Endothelial cell (in vitro differentiated cells): Measurements from ENCODE around the gene PNPO. TPM values are rescaled to one million over a fixed set of nuclear protein-coding genes. Genes with fewer than 3 reads are reported as not detected.

Experiments
- DNase-seq: peaks from one replicate; pipeline ENCODE4 v3.0.0; 2021; ENCODE audit warnings: low spot score
- H3K27ac Mint-ChIP-seq: one replicate; pipeline ENCODE4 v1.8.0; 2021; ENCODE audit warnings: mixed read lengths, inconsistent platforms; ENCODE audit not compliant: unreplicated experiment
- H3K27me3 Mint-ChIP-seq: one replicate; pipeline ENCODE4 v1.8.0; 2021; ENCODE audit warnings: mild to moderate bottlenecking, moderate library complexity, mixed read lengths, inconsistent platforms; ENCODE audit not compliant: unreplicated experiment
- H3K36me3 Mint-ChIP-seq: one replicate; pipeline ENCODE4 v1.8.0; 2021; ENCODE audit warnings: mild to moderate bottlenecking, low read depth, mixed read lengths, inconsistent platforms; ENCODE audit not compliant: unreplicated experiment
- H3K4me1 Mint-ChIP-seq: one replicate; pipeline ENCODE4 v1.8.0; 2021; ENCODE audit warnings: mild to moderate bottlenecking, mixed read lengths, inconsistent platforms; ENCODE audit not compliant: unreplicated experiment
- H3K4me3 Mint-ChIP-seq: one replicate; pipeline ENCODE4 v1.8.0; 2021; ENCODE audit warnings: mild to moderate bottlenecking, mixed read lengths, inconsistent platforms; ENCODE audit not compliant: unreplicated experiment
- H3K9me3 Mint-ChIP-seq: one replicate; pipeline ENCODE4 v1.8.0; 2021; ENCODE audit warnings: mixed read lengths, inconsistent platforms; ENCODE audit not compliant: unreplicated experiment
- CTCF ChIP-seq: fragments of 200-600 bp; sonication (generic); IDR thresholded peaks from one replicate; pipeline ENCODE4 v1.5.0; 2021; ENCODE audit warnings: antibody characterized with exemption; ENCODE audit not compliant: unreplicated experiment
- total RNA-seq: library from RNA; stranded (reverse); fragmentation: NEBNext Ultra II Directional; extraction: Animal tissue kit (Norgen Biotek cat#: 25700); gene quantifications from one replicate; pipeline ENCODE4 v1.2.1, GENCODE V29; 2021; ENCODE audit not compliant: unreplicated experiment

Gene PNPO
- total RNA-seq, 1 donor from 2014 or later, result 16.4 TPM

DNA sequence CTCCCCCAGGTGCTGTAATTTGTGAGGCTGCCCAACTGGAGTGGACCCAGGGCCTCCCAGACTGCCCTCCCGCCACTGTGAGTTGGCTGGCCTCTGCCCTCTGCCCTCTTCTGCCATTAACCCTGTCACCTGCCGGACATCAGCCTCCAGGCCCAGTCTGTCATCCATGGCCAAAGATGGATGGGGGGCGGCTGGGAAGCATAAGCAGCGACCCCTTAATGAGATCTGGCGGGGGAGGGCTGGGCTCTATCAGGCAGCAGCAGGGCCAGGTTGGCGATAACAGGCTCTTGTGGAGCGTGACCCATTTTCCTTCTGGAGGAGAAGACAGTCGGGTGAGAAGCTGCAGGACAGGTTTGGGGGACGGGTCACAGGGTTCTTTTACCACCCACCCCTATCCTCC, 54.8 kb downstream of the PNPO start:
- Mint-ChIP-seq H3K4me3 (no peak overlapping the region), H3K9me3 (no peaks in the 10 kb centered on the region), H3K36me3 (no peaks in the 10 kb centered on the region), H3K27me3 (no peaks in the 10 kb centered on the region), H3K27ac (no peak overlapping the region), H3K4me1 (peaks cover 10% of the 10 kb centered on the region)
- TF ChIP-seq CTCF, result no peak
- DNase-seq, result no peak

DNA sequence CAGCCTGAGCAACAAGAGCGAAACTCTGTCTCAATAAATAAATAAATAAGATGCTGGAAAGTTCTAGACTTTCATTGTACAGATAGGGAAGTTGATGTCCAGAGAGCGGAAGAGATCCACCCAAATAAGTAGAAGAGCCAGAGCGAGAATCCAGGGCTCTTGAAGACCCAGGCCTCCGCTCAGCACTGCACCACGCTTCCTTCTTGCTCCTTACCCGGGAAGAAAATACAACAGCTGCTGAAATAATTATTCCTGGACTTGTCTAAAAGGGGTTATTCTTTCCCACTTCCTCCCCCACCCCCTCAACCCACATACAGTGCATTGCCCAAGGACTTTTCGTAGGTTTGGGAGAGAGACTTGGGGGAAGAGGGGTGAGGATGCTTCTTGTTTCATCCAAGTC, 56.2 kb downstream of the PNPO start:
- TF ChIP-seq CTCF, result no peak
- no peaks in the 10 kb centered on the region for H3K36me3 Mint-ChIP-seq

DNA sequence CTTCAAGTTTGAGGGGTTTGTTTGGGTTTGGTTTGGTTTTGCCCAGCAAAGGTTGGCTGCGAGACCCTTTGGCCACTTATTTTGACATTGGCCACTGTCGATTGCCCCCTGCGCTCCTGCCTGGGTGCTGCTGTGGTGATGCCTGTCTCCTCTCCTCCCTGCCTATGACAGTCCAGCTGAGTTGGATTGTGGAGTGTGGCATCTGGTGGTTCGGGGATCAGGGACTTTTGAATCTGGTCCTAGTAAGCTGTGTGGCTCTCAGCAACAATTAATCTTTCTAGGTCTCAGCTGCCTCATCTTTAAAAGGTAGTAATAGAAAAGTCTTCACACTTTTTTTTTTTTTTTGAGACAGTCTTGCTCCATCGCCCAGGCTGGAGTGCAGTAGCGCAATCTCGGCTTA, 56.7 kb downstream of the PNPO start:
- Mint-ChIP-seq H3K27me3 (no peaks in the 10 kb centered on the region), H3K27ac (no peak overlapping the region), H3K4me1 (peaks cover 20% of the 10 kb centered on the region), H3K36me3 (no peaks in the 10 kb centered on the region), H3K9me3 (no peaks in the 10 kb centered on the region), H3K4me3 (no peak overlapping the region)
- TF ChIP-seq CTCF, result no peak
- no peak for DNase-seq

More for the DNA sequence above, 56.2 kb downstream of the PNPO start:
- Mint-ChIP-seq H3K4me3 (no peak overlapping the region), H3K27me3 (no peaks in the 10 kb centered on the region), H3K27ac (no peak overlapping the region), H3K4me1 (peaks cover 16% of the 10 kb centered on the region), H3K9me3 (no peaks in the 10 kb centered on the region)
- no peak for DNase-seq

Other genes starting within 250 kb of the PNPO start
- 31.4 TPM for gene TBKBP1, start 247.4 kb upstream of the PNPO start, total RNA-seq
- 0.21 TPM for gene TBX21, start 208.3 kb upstream of the PNPO start, total RNA-seq
- 28.0 TPM for gene OSBPL7, start 119.8 kb upstream of the PNPO start, total RNA-seq
- 56.3 TPM for gene MRPL10, start 110.0 kb upstream of the PNPO start, total RNA-seq
- gene LRRC46, start 109.9 kb upstream of the PNPO start, total RNA-seq, result 1.0 TPM
- 44.8 TPM for gene SCRN2, start 100.3 kb upstream of the PNPO start, total RNA-seq
- gene SP6, start 90.4 kb upstream of the PNPO start, total RNA-seq, result 30.7 TPM
- 12.4 TPM for gene SP2, start 45.3 kb upstream of the PNPO start, total RNA-seq
- gene PRR15L, start 16.3 kb downstream of the PNPO start, total RNA-seq, result not detected
- gene CDK5RAP3, start 29.5 kb downstream of the PNPO start, total RNA-seq, result 156 TPM
- not detected for gene COPZ2, start 96.2 kb downstream of the PNPO start, total RNA-seq
- 243 TPM for gene NFE2L1, start 106.8 kb downstream of the PNPO start, total RNA-seq
- gene CBX1, start 159.9 kb downstream of the PNPO start, total RNA-seq, result 91.1 TPM
- 16.6 TPM for gene SNX11, start 166.2 kb downstream of the PNPO start, total RNA-seq